HG02840 (cell line): ENCODE data around the gene MUSTN1.

Experiments
- ATAC-seq: cut with Tn5 transposase; IDR thresholded peaks from one replicate; pipeline ENCODE4 v1.9.1; 2021; ENCODE audit warnings: mild to moderate bottlenecking, moderate library complexity, moderate number of reproducible peaks; ENCODE audit not compliant: unreplicated experiment, low FRiP score

Gene MUSTN1

GRCh38 chr3:52834871-52835501 lies at the start of gene MUSTN1:
TSS of gene MUSTN1 (minus strand) at chr3:52835019. CDS start at chr3:52834948, 71 bp downstream.
- no peak for ATAC-seq

- no peak for ATAC-seq
These were observed 47.6 kb upstream of the MUSTN1 start for GRCh38 chr3:52882377-52882776.

- no peak for ATAC-seq
These were observed 47.1 kb upstream of the MUSTN1 start for GRCh38 chr3:52881871-52882270.

GRCh38 chr3:52880474-52880873 lies 45.7 kb upstream of the MUSTN1 start:
- no peak for ATAC-seq

- ATAC-seq: no peak
These were observed 45.2 kb upstream of the MUSTN1 start for GRCh38 chr3:52880047-52880446.

- no peak for ATAC-seq
These were observed 44.8 kb upstream of the MUSTN1 start for GRCh38 chr3:52879581-52879980.

GRCh38 chr3:52879090-52879489 lies 44.3 kb upstream of the MUSTN1 start:
- no peak for ATAC-seq

GRCh38 chr3:52877085-52877484 lies 42.3 kb upstream of the MUSTN1 start:
- no peak for ATAC-seq

- no peak for ATAC-seq
These were observed 40.2 kb upstream of the MUSTN1 start for GRCh38 chr3:52874864-52875587.

GRCh38 chr3:52874160-52874701 lies 39.4 kb upstream of the MUSTN1 start:
- ATAC-seq: no peak

GRCh38 chr3:52873433-52874159 lies 38.8 kb upstream of the MUSTN1 start:
- ATAC-seq: no peak

- ATAC-seq: no peak
These were observed 37.4 kb upstream of the MUSTN1 start for GRCh38 chr3:52872245-52872644.

GRCh38 chr3:52871761-52872160 lies 36.9 kb upstream of the MUSTN1 start:
- ATAC-seq: no peak

- ATAC-seq: no peak
These were observed 35.7 kb upstream of the MUSTN1 start for GRCh38 chr3:52870471-52870870.

- ATAC-seq: no peak
These were observed 31.6 kb upstream of the MUSTN1 start for GRCh38 chr3:52866427-52866826.

- no peak for ATAC-seq
These were observed 31.2 kb upstream of the MUSTN1 start for GRCh38 chr3:52865994-52866393.

GRCh38 chr3:52860424-52860768 lies 25.6 kb upstream of the MUSTN1 start:
- ATAC-seq: no peak

- no peak for ATAC-seq
These were observed 25.0 kb upstream of the MUSTN1 start for GRCh38 chr3:52859686-52860423.

GRCh38 chr3:52857864-52858263 lies 23.0 kb upstream of the MUSTN1 start:
- no peak for ATAC-seq

GRCh38 chr3:52857133-52857532 lies 22.3 kb upstream of the MUSTN1 start:
- ATAC-seq: no peak

- no peak for ATAC-seq
These were observed 21.8 kb upstream of the MUSTN1 start for GRCh38 chr3:52856666-52857065.
